Kidney epithelial cell (primary cell): ENCODE results near the gene LRRC30. TPM values are rescaled to one million over a fixed set of nuclear protein-coding genes. Genes with fewer than 3 reads are reported as not detected.

Source experiments
- DNase-seq: peaks from one replicate; pipeline ENCODE4 v3.0.0-alpha.2; 2010; ENCODE audit warnings: low read depth
- H3K27me3 ChIP-seq: 2 replicates; pipeline ENCODE4 v1.6.0; 2011; ENCODE audit warnings: low read length; ENCODE audit not compliant: control insufficient read depth, insufficient read depth
- H3K36me3 ChIP-seq: 2 replicates; pipeline ENCODE4 v1.5.1; 2011; ENCODE audit warnings: low read length; ENCODE audit not compliant: control insufficient read depth, insufficient read depth
- H3K4me3 ChIP-seq: 2 replicates; pipeline ENCODE4 v1.5.1; 2011; ENCODE audit warnings: low read depth, mild to moderate bottlenecking, control low read depth, low read length
- total RNA-seq: library from RNA; depleted of rRNA; stranded (reverse); fragments of >200 nt; gene quantifications from 2 replicates; pipeline ENCODE4 v1.2.3, GENCODE V29; 2015
- TF ChIP-seq, protein P1 (sequence below): IDR thresholded peaks from 2 replicates; pipeline ENCODE4 v1.5.1; 2011; ENCODE audit warnings: mild to moderate bottlenecking, moderate library complexity, low read length, control low read depth, inconsistent platforms; ENCODE audit not compliant: insufficient read depth, poor library complexity, severe bottlenecking

LRRC30 gene
- total RNA-seq, 1 donor from 2014 or later: not detected

DNA sequence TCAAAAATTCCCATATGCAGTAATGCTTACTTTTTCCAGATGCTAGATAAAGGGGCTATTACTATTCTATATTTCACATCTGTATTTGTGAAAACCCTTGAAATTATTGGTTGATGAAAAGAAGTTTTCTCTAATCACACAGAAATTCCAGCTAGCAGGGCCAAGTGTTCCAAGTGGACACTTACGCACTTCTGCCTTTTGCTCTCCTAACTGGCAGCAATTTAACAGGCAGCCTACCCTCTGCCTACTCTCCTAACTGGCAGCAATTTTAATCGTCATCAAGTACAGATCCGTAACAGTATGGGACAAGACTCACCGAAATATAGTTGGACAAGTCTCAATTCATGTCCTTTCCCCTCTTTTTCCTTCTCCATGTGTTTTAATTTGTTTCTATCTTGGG is 12.0 kb downstream of the LRRC30 start:
- TF ChIP-seq, protein P1, sequence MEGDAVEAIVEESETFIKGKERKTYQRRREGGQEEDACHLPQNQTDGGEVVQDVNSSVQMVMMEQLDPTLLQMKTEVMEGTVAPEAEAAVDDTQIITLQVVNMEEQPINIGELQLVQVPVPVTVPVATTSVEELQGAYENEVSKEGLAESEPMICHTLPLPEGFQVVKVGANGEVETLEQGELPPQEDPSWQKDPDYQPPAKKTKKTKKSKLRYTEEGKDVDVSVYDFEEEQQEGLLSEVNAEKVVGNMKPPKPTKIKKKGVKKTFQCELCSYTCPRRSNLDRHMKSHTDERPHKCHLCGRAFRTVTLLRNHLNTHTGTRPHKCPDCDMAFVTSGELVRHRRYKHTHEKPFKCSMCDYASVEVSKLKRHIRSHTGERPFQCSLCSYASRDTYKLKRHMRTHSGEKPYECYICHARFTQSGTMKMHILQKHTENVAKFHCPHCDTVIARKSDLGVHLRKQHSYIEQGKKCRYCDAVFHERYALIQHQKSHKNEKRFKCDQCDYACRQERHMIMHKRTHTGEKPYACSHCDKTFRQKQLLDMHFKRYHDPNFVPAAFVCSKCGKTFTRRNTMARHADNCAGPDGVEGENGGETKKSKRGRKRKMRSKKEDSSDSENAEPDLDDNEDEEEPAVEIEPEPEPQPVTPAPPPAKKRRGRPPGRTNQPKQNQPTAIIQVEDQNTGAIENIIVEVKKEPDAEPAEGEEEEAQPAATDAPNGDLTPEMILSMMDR: no peak
- Histone ChIP-seq H3K4me3 (no peak overlapping the region), H3K27me3 (peaks cover 3% of the 10 kb centered on the region), H3K36me3 (no peaks in the 10 kb centered on the region)
- no peak for DNase-seq

DNA sequence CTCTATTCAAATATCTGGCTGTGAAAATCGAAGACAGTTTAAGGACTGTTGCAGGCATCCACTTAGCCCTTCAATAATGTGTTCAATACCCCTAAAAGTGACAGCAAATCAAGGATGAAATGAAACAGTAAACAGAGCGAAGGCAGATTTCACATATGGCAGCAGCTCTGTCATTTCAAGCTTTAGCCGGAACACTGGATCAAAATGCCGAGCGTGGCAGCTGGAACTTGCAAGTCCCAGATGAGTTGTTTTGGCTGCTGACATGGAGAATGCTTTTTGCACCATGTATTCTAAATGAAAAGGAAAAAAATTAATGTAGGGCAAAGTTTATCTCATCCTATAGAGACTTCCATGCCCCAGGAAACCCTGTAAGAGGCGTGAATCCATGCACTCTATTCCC is 18.0 kb downstream of the LRRC30 start:
- TF ChIP-seq, protein P1: no peak
- no peak overlapping the region for H3K4me3 ChIP-seq
- no peaks in the 10 kb centered on the region for H3K36me3 ChIP-seq
- peaks cover 3% of the 10 kb centered on the region for H3K27me3 ChIP-seq
- no peak for DNase-seq

DNA sequence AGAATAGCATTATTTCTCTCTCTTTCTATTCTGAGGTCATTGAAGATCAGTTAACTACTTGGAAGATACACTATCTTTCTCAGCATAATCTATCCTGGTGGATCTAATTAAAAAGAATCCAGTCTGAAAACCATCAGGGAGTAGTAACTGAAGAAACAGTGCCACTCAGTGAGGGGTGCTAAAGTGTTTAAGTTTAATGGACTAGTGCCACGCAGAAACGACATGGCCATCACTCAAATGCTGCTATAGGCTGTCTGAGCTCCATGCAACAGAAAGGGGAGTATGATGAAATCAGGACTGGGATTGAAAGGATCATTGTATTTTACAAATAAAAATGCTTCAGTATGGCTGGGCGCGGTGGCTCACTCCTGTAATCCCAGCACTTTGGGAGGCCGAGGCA is 23.3 kb downstream of the LRRC30 start:
- DNase-seq: no peak
- Histone ChIP-seq H3K27me3 (no peaks in the 10 kb centered on the region), H3K36me3 (no peaks in the 10 kb centered on the region), H3K4me3 (no peak overlapping the region)
- TF ChIP-seq, protein P1: no peak

DNA sequence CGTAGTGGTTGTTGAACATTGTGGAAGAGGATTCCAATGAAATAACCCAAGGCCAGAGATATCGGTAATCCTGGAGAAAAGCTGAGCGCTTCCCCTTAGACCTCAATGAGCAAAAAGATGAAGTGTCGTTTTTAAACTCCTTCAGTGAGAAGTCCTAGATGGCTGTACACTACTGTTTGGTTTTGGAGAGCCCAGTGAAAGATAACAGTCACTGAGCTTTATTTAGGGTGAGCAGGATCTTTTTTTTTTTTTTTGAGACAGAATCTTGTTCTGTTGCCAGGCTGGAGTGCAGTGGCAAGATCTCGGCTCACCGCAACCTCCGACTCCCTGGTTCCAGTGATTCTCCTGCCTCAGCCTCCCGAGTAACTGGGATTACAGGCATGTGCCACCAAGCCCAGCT is 24.2 kb downstream of the LRRC30 start:
- no peak for DNase-seq
- peaks cover 2% of the 10 kb centered on the region for H3K27me3 ChIP-seq
- TF ChIP-seq, protein P1: no peak
- no peak overlapping the region for H3K4me3 ChIP-seq
- no peaks in the 10 kb centered on the region for H3K36me3 ChIP-seq

DNA sequence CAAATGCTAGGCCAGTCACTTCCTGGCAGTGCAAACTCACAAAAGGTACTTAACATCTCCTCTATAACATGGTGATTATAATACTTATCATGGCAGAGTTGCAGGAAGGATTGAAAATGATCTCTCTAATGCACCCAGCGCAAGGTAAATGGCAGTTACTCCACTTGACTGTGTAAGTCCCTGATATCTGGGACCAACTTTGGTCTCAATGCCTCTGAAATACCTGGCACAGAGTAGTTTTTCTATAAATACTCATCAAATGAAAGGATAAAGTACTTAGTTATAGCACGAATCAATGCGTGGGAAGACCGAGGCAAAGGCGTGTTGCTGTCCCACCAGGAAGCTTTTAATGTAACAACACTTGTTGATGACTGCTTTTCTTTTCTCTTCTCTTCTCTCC is 24.8 kb downstream of the LRRC30 start:
- no peak overlapping the region for H3K4me3 ChIP-seq
- TF ChIP-seq, protein P1: no peak
- no peak for DNase-seq
- peaks cover 3% of the 10 kb centered on the region for H3K27me3 ChIP-seq
- H3K36me3 ChIP-seq: no peaks in the 10 kb centered on the region

DNA sequence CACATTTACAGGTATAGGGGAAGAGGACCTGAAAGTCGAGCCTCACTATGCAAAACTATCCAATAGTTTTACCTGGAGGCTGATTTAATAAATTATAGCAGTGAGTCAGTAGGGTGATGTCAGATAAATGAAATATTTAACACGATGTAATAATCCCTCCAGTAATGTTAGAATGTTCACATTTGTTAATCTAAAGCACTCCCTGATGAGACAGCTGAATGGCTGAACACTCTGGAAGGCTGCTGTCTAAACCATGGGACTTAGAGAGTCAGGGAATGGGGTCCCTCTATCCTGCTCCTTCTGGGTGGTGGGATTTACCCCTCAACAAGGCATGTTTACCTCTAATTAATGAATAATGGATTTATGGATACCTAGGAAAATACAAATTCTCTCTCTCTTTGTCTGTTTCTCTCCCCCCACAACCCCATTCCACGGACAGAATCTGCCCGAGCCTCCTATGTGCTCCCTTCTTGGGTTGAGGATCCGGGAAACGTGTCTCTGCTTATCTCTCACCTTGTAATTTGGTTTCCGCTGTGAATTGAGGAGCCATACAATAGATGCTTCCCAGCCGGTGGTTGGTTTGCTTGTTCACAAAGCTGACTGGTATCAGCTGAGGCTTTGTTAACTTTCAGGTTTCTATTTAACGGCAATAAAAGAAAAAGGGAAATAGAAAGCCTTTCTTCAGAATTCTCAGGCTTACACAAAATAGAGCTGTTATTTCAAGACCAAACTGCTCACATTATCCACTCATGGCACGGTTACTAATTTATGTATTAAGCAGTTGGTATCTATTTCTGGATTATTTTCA is 25.9 kb downstream of the LRRC30 start:
- peaks cover 3% of the 10 kb centered on the region for H3K27me3 ChIP-seq
- DNase-seq: no peak
- TF ChIP-seq, protein P1: no peak
- H3K36me3 ChIP-seq: no peaks in the 10 kb centered on the region
- no peak overlapping the region for H3K4me3 ChIP-seq
